NCI-H128 (cell line): ENCODE data around the gene AKAP6.
"Not testable (repeated sequence)": the region's sequence is repeated elsewhere in the genome, so short reads cannot be mapped to it uniquely, and the experiment has no call there.

ENCODE experiments used
- DNase-seq: peaks from one replicate; lab custom pipeline; 2025; ENCODE audit not compliant: unreplicated experiment; lab: John Stamatoyannopoulos, UW

AKAP6 gene

DNA sequence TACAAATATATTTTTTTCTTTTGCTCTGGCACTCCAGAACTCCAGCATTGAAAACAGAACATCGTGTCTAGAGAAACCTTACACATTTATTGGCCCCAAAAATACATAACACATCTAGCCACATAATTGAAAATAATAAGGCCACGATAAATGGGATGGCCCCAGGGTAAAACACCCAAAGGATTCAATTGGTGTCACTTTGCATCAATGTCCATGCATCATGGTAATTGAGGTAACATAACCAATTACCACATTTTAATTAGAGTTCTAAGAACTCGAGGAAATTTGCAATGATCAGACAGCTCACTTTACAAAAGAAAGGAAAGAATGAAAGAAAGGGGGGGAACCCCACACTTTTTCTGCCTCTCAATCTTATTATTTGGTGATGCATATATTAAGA, 457.8 kb downstream of the AKAP6 start:
- DNase-seq: no peak

DNA sequence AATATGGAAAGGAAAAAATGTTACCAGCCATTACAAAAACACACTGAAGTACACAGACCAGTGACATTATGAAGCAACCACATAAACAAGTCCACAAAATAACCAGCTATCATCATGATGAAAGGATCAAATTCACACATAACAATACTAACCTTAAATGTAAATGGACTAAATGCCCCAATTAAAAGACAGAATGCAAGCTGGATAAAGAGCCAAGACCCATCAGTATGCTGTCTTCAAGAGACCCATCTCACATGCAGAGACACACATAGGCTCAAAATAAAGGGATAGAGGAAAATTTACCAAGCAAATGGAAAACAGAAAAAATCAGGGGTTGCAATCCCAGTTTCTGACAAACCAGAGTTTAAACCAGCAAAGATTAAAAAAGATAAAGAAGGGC, 463.9 kb downstream of the AKAP6 start:
- DNase-seq: not testable (repeated sequence)

DNA sequence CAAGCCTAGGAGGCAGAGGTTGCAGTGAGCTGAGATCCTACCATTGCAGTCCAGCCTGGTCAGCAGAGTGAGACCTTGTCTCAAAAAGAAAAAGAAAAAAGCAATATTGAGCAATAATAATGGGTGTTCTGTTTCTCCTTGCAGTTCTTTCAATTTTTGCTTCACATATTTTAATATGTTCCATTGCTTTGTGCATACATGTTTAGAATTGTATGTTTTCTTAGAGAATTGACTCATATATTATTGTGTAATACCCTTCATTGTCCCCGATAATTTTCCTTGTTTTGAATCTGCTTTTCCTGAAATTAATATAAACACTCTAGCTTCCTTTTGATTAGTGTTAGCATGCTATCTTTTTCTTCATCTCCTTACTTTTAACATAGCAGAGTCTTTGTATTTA, 471.2 kb downstream of the AKAP6 start:
- no peak for DNase-seq

DNA sequence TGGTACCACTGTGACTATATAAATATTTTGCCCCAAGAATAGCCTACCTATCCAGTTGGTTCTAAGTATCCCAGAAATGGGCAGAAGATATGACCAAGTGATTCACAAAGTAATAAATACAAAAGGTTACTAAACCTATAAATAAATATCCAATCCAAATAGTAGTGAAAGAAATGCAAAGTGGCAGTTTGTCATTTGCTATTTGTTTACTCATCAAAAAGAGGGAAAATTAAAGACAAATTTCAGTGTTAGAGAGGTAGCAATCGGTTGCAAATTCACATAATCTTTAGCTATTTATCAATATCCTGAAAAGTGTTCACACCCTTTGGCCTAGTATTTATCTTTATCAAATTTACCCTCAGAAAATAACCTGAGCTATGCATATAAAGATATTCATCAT, 473.2 kb downstream of the AKAP6 start:
- DNase-seq: no peak

DNA sequence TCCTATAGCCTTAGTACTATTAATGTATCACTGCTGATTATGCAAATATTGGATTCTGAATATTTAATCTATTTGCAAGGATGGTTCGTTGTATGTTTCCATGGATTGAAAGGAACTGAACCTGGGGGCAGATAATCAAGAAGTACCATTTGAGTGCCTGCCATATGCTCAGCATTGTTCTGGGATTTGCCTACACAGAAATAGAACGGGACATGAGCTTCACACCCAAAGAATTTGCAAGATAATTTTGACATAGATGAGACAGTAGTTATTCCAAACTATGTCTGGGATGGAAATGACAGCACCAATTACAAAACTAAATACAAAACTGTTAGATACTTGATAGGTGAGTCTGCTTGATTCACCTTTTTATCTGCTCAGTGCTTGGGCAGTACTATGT, 476.9 kb downstream of the AKAP6 start:
- no peak for DNase-seq

DNA sequence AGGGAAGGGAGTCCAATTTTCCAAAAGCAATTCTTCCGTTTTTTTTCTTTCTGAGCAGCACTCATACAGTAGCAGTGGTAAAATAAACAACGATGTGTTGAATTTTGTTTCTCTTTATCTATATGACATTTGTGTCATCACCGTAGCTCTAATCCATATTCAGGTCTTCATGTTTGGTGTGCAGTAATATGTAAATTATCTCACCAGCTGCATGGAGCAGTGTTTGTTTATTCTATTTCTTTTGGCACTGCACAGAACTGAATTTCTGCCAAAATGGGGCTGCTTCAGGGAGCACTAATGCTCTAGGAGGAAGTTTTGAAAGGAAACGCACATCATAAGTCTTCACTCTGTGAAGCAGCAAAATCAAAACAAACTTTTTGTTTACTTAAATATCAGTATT, 479.5 kb downstream of the AKAP6 start:
- DNase-seq: no peak

DNA sequence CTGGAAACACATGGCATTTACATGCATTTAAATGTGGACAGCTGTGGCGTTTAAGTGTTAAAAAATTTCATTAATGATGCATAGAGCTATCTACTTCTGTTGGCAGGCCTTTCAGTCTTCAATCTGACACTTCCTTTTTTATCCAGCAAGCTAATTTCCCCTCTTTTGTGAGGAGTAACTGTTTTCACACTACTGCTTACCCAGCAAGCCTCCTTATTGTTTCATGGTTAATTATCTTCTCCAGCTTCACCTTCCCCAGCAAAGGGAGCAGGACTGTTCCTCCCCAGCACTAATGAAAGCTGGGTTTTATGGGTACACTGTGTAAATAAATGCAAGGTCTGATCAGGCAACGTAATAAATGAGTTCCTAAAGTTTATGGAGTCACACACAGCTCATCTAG, 480.2 kb downstream of the AKAP6 start:
- no peak for DNase-seq

DNA sequence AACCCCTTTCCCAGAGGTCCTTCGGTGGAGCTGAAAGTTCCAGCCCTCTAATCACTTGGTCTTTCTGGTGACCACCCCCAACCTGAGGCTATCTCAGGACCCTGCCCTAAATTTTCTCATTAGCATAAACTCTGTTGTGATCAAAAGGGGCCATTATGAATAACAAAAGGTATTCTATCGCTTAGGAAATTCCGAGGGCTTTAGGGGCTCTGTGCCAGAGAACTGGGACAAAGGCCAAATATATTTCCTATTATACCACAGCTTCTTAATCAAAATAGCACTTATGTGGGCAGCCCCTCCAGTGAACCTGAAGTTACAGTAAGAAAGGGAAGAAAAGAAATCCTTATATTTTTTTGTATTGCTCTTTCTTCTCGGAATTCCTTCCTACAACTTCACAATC, 484.3 kb downstream of the AKAP6 start:
- no peak for DNase-seq

DNA sequence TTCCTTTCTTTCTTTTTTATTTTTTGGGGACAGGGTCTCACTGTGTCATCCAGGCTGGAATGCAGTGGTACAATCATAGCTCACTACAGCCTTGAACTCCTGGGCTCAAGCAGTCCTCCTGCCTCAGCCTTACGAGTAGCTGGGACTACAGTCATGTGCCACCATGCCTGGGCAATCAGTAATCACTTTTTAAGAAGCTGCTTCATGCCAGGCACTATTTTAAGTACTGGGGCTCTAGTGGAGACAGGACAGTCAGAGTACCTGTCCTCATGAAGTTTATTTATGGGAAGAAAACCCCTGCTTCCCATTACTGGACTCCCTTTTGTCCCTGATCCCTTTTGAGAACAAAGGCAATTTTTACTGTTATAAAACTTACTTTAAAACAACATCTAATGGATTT, 485.6 kb downstream of the AKAP6 start:
- no peak for DNase-seq

DNA sequence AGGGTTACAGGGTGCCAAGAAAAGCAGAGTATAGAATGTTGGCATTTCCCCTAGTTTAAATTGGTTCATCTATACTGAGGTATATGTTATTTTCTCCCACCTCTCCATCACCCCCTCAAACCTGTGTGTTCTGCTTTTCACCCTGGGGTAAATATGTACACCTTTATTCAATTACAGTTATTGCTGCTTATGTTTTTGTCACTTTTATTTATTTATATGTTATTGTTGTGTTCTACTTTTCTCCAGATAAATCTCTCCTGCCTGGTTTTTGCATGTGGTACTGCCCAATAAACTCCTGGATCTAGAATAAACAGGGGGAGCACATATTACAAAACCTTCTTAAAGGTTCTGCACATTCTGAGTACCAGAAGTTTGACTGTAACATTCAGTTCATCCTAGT, 487.5 kb downstream of the AKAP6 start:
- DNase-seq: no peak

DNA sequence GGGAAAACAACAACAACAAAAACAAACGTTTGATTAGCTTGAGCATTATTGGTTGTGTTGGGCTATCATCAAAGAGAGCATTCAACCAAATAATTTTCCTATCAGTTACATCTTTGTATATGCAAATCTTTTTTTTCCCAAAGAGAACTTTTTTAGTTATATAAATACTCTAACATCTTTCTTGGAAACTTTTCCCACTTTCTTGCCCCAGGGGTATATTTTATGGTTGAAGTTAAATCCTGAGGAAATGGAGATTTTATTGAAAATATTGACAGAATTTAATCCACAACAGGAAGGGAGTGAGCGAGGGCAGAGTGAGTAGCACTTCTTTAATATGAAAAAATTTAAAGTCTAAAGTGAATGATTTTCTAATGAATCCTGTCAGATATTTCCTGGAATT, 488.7 kb downstream of the AKAP6 start:
- no peak for DNase-seq

DNA sequence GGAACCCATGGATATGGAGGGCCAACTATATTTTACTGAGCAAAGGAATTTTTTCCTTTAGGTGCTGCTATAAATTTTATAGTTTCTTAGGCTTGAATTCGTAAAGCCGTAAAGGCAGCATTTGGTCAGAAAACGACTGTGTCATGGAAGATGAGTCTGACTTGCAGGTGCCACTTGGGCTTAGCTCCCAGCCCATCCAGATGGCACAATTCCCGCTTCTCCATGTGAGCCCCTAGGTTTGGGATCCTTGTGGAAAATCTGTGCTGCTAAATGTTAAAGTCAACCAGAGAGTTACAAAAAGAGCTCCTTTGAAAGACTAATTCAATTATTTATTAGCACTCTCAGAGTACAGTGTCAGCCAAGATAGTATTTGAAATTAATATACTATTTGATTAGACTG, 489.5 kb downstream of the AKAP6 start:
- no peak for DNase-seq

DNA sequence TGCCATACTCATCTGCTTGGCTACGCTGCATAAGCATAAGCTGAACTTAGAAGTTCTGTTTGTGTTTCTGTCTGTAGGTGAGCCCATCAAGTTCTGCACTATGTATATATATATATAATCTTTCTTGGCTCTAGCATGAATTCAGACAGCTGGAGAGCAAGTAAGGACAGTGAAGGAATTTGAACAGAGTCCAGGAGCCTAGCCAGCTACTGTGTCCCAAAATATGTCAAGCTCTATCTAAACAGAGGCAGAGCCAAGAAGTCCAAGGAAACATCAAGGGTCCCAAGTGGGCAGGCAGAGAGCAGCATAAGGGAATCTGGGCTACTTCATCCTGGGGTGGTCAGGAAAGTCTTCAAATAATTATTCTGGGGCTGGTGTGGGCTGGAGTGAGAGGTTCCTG, 491.1 kb downstream of the AKAP6 start:
- DNase-seq: no peak

DNA sequence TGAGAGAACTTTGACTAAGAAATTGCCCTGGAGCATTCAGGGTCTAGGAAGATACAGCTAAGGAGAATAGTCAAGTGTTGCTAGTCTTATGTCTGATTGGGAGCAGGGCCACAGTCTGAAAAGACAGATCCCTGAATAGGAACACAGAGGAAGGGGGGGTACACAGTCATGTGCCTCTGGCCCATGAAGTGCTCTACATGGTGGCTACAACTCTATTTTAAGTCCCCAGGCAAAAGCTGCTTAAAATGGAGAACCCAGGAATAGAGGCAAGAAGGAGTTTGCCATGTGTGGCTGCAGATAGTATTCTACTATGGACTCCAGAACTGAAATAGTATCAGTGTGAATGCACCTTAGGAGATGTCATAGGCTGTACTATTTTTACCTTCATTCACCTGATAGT, 491.6 kb downstream of the AKAP6 start:
- DNase-seq: no peak

DNA sequence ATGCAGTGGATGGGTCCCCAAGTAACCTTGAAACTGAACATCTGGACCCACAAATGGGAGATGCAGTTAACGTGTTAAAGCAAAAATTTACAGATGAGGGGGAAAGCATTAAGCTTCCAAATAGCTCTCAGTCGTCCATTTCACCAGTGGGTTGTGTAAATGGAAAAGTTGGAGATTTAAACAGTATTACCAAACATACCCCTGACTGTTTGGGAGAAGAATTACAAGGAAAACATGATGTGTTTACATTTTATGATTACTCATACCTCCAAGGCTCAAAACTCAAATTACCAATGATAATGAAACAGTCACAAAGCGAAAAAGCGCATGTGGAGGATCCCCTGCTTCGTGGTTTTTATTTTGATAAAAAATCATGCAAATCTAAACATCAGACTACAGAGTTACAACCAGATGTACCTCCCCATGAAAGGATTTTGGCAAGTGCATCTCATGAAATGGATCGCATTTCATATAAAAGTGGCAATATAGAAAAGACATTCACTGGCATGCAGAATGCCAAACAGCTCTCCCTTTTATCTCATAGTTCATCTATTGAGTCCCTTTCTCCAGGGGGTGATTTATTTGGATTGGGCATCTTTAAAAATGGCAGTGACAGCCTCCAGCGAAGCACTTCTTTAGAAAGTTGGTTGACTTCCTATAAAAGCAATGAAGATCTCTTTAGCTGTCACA, 493.0 kb downstream of the AKAP6 start:
- DNase-seq: no peak

DNA sequence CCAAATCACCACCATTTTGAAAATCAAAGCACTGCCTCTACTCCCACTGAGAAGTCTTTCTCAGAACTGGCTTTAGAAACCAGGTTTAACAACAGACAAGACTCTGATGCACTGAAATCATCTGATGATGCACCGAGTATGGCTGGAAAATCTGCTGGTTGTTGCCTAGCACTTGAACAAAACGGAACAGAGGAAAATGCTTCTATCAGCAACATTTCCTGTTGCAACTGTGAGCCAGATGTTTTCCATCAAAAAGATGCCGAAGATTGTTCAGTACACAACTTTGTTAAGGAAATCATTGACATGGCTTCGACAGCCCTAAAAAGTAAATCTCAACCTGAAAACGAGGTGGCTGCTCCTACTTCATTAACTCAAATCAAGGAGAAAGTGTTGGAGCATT, 494.6 kb downstream of the AKAP6 start:
- no peak for DNase-seq

DNA sequence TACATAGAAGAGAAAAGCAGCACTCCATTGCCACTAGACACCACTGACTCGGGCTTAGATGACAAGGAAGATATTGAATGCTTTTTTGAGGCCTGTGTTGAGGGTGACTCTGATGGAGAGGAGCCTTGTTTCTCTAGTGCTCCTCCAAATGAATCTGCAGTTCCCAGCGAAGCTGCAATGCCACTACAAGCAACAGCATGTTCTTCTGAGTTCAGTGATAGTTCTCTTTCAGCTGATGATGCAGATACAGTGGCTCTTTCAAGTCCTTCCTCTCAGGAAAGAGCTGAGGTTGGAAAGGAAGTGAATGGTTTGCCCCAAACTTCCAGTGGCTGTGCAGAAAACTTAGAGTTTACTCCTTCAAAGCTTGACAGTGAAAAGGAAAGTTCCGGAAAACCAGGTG, 495.1 kb downstream of the AKAP6 start:
- no peak for DNase-seq

DNA sequence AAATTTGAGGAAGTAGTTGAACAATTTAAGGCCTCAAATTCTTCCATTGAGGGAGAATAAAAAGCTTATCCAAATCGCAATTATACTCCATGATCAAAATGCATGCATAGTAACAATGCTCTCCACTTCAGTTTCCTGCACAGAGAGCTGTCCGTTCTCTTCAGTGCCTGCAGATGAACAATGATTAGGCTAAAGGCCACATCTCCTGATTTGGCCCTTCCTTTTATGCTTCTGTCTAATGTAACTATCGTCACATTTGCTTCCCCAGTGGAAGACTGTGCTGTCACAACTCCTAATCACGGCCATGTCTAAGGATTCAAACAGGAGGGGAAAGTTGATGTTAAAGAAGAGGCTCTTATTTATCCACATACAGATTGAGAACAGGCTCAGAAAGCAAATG, 496.0 kb downstream of the AKAP6 start:
- no peak for DNase-seq

DNA sequence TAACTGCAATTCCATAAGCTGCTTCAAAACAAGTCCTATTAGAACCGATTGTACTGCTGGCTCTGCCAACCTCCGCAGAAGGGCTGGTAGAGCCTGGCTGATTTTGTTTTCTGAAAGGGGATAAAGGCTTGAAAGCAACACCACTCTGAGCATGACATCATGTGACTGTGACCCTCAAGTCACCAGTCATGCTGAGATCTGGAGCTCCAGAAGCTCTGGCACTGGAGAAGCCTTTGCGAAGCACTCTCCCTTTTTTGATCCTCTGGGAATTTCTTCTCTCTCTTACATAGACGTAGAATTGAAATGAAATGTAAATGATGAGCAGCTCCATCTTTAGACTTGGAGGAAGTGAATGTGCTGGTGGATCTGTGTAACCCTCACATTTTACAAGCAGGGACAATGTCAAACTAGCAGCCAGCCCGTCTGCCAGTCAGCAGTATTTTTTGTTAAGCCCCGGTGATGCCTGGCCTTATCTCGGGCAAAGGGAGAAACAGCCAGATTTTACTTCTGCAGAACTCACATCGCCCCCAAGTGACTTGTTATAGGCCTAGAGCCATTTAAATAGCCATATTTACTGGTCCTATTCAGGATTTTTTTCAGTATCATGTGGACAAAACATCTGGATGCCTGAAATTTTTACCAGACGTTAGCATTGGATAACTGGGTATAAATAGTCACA, 497.4 kb downstream of the AKAP6 start:
- DNase-seq: no peak

DNA sequence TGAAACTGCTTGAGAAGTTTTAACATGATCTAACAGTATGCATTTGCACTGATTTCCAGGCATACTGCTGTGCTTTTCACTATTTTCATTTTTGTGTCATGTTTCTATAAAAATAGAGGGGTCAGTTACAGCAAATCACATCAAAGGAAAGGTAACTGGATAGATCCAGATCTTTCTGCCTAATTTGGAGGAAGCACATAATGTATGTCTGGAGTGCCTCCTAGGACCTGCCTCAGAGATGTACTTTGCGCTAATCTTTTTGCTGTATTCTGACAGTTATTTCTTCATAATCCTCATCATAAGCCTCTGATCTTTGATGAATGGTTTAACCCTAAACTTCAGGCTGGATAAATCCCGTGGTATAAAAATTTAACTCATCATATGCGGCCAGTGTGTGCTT, 498.4 kb downstream of the AKAP6 start:
- DNase-seq: no peak

DNA sequence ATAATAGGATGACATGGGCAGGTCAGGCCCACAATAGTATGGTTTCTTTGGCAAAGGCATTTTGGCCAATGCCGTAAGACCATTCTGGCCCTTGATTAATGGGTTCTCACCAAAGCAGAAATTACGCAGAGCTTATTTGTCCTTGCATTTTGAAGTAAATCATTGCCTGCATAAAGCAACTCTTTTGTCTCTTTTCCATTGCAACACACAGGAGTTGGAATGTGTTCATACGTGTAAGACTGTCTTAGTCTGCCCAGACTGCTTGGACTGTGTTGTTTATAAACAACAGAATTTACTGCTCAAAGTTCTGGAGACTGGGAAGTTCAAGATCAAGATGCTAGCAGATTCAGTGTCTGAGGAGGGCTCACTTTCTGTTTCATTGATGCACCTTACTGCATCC, 506.8 kb downstream of the AKAP6 start:
- DNase-seq: no peak

DNA sequence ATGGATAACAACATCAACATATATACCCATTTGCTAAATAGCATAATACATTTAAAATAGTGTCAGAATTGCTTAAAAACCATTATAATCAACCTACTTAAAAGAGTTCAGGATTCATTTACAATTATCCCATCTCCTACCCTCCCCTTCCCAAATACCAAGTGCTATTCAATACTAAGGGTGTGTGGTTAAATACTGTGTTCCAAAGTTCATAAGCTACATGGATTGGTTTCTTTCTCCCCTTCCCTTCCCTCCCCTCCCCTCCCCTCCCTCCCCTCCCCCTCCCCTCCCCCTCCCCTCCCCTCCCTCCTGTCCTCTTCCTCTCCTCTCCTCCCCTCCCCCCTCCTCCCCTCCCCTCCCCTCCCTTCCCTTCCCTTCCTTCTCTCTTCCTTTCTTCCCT, 512.6 kb downstream of the AKAP6 start:
- no peak for DNase-seq

DNA sequence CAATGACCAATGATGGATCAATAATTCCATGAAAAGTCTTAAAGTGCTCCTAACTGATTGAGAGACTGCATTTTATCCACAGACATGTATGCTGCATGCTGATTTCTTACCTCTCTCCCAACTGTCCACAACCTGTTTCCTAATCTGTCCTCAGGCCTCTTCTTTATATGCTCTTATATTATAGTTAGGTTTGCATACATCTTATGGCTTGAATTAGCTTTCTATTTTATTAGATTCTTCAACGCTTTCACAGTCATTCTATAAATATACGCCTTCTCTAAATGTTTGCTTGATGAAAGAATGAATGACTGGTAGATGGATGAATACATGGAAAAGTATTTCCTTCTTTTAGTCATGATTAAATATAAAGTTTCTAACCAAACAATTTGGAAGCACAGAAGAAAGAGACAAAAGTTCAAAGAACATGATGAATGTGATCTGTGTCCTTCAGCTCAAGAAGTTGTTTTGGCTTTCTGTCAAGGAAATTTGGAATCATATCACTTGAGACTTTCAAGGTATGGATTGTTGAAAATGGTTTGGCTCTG, 517.8 kb downstream of the AKAP6 start:
- DNase-seq: no peak
